GM19324 (cell line): ENCODE data around the gene ASTN2.
A peak's percentile ranks its signal among the peaks of the same experiment; 100 is the strongest.

Experiments
- ATAC-seq: cut with Tn5 transposase; IDR thresholded peaks from one replicate; pipeline ENCODE4 v1.9.1; 2021; ENCODE audit warnings: mild to moderate bottlenecking, moderate library complexity; ENCODE audit not compliant: unreplicated experiment, low FRiP score

Gene ASTN2

DNA sequence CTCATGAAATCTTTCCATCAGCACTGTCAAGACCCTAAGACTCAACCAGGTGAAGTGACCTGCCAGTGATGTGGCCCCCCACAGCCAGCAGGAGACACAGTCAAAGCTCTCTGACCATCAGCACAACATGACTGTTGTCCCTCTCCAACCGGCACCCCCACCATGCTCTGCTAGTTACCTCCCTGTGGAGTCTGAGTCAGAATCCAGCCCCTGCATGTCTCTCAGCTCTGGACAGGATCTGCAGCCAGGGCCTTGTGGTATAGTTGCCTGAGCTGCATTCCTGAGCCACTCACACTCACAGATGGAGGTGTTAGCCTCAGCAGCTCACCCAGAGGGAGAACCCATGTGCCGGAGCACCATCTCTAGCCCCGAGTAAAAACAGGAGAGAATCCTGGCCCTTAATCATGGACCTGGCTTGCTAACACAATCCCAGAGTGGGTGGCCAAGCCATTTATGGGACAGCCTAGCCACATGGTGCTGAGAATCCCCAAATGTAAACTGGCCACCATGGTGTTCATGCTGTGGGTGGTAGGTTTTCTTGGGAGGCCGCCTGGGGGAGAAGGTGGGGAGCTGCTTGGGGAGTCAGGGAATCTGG lies 1023.5 kb downstream of the ASTN2 start:
- ATAC-seq = peak; percentile 9

GRCh38 chr9:116390303-116391228 lies 1024.3 kb downstream of the ASTN2 start:
- peak; percentile 77 for ATAC-seq

GRCh38 chr9:116389541-116390302 lies 1025.1 kb downstream of the ASTN2 start:
- ATAC-seq = no peak

DNA sequence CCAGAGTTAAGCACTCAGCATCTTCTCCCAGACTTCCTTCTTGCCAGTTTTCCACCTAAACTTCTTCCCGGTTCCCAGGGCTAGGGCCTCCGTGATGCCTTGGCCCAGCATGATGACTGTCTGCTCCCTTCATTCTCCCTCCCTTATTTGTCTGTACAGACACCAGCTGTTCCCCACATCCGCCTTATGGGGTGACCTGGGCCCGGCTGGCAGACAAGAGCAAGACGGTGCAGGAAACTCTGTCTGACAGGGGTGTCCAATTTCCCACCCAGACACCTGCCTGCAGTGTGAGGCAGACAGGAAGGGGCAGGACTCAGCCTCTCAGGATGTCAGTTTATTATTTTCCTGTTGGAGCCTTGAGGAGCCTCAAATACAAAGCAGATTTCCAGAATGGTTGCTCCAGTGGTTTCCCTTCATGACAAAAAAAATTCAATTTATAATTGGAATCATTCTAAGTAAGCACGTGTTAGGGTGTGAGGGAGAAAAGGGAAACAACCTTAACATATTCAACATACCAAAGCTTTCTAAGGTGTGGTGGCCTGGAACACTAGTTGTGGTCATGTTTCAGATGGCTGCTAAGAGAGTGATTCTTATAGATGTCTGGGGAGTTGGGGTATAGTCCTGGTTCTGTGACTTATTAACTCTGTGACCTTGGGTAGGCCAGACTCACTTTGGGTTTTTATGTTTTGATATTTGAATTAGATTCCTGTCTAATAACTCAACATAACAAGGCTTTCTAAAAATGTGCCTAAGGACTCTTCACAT lies 1026.7 kb downstream of the ASTN2 start:
- ATAC-seq = peak; percentile 72

GRCh38 chr9:116383936-116384335 lies 1030.9 kb downstream of the ASTN2 start:
- ATAC-seq = no peak

GRCh38 chr9:116383133-116383532 lies 1031.7 kb downstream of the ASTN2 start:
- ATAC-seq = no peak

DNA sequence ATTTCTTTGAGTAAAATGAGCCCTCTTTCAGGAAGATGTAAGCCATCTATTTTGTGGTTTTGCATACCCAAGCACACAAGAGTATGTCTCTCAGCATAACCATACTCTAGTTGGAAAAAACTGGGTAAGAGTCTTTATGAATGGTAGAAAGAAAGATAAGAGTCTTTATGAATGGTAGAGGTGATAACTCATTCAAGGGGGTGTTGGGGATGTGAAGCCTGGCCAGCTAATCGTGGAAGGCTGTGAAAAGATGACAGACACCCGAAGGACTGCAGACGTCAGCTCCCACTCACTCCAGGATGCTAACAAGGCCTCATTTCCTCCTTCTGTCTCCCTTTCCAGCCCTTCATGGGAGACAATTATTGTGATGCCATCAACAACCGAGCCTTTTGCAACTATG lies 1032.8 kb downstream of the ASTN2 start:
- ATAC-seq = no peak

- no peak for ATAC-seq
These were observed 1033.5 kb downstream of the ASTN2 start for GRCh38 chr9:116381350-116381749.

DNA sequence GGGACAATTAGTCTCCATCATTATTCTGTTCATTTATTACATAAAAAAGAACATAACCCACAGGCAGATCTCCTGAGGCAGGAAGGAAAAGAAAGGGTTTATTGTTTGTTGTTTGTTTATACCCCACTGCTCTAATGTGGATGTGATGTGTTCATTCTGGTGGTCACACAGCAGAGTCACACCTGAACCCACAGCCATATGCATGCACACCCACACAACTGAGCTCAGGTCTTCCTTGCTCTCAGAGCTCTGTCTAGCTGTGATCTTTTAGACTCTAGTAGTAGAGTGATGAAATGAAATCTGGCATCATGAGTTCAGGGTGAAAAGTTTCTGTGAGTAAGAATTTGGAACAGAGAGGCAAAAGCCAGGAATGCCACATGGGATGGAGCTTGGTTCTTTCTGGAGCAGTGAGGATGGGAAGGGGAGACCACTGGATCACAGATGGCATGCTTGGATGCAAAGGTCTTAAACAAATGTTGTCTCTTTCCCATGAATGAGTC lies 1034.3 kb downstream of the ASTN2 start:
- no peak for ATAC-seq

GRCh38 chr9:116379821-116380220 lies 1035.0 kb downstream of the ASTN2 start:
- no peak for ATAC-seq

DNA sequence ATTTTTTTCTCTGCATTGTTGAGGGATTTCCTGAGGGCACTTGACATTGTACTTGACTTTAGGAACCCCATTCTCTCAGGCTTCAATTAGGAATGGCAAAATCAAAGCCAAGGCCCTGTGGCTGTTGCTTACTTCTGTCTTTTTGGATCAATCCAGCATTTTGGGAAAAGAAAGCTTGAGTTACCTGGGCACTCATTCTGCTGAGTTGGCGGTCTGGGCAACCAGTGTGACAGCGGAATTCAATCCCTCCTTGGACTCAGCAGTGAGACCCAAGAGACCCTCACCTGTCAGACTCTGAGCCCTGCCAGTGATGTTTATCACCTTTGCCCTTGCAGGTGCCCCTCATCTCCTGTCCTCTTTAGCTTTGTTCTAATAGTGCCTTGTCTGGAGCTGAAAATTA lies 1036.0 kb downstream of the ASTN2 start:
- ATAC-seq = no peak

DNA sequence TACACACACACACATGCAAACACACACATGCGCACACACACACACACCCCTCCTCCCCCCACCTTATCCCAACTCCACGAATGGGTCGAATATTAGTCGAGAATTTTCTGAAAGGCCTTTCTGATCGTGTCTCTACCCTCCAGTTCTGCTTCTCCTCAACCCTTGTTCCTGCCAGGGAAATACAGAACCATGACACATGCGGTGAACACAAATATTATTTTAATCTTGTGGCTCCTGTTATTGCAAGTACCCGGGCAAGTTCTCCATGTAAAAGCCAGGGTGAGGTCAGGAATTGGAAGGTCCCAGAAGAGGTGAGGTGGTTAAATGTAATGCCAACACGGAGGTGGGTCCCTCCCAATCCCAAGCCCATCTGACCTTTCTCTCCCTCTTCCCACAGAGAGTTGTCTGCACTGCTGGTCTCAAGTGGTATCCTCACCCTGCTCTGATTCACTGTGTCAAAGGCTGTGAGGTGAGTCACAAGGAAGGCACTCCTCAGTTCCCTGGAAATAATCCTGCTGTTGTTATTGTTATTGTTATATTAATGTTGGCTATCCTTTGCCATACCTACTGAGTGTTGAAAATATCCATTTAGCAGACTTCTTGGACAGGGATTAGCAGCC lies 1037.6 kb downstream of the ASTN2 start:
- ATAC-seq = no peak
